Stimulated activated CD4-positive, alpha-beta T cell treated with anti-CD3 and anti-CD28 coated beads, Interleukin-4, amount 100 ng/mL, for 1 hour (primary cell): ENCODE results near the gene GABRG3.

Experiments
- DNase-seq: peaks from one replicate; pipeline ENCODE4 v3.0.0-alpha.2; 2020

GABRG3 gene

DNA sequence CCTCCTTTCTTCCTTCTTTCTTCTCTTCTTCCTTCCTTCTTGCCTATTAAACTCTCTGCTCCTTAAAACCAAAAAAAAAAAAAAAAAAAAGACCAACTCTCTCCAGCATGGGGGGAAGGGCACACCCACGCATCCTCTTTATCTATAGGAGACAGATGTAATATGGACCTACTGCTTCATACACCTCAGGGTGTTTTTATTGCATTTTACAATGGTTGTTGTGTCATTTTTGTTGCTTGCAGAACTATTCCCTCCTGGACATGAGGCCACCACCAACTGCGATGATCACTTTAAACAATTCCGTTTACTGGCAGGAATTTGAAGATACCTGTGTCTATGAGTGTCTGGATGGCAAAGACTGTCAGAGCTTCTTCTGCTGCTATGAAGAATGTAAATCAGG is 561.4 kb downstream of the GABRG3 start:
- no peak for DNase-seq

DNA sequence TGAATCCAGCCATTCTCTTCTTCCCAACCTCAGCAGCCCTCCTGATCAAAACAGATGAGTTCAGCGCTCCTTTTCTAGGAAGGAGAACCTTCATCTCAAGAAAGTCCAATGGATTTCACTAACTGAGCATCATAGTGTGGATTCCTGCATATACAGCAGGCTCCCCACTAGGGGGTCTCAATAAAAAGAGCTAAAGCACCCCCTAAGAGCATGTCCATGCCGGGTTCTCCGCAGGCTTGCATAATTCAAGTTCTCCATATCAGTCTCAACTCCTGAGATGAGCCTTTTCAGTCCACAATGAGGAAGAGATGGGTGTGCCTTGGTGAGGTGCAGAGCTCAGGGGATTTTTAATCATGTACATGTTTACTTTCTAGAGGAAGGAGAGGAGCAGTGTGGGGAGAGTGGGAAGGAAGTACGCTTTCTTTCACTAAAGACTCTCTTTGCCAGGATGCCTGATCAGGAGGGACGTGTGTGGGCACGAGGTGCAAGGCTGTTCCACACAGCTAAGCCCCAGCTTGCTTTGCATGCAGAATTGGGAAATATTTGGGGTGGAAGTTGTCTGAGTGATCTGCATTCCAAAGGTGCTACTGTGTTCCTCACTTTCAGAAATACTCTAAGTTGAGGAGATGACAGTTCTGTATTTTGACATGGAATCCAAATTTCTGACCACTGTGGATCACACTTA is 564.6 kb downstream of the GABRG3 start:
- no peak for DNase-seq

DNA sequence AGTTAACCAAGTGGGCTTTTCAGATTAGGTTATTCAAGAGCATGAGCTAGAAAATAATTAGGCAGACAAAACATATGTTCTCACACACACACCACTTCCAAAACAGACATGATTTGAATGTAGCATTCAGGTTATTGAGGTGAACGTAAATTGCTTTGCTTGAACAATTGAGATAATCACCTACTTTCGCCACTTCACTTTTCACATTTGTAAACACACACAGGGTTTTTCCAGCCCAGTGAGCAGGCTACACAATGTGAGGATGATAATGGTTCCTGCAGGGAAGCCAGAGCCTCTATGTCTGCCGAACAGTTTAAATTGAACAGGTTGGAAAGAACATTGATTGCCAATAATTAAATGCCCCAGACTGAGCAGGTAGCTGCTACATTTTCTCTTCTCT is 567.3 kb downstream of the GABRG3 start:
- DNase-seq: no peak

DNA sequence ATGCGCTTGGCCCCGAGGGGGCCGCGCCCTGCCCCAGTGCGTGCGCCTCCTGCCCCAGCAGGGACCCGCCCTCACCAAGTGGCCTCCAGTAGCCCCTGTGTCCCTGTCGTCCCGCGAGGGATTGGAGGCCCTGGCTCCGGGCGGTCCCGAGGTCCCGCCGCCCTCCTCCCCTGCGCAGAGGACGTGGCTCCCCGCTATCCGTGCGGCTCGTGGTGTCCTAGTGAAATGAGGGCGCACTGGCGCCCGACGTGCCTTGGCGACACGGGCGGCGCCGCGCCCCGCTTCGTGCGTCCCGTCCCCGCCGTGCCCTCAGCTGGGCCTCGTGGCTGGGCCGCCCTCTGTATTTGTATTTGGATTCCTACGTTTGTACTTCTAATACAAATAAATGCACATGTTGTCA is 570.6 kb downstream of the GABRG3 start:
- no peak for DNase-seq

DNA sequence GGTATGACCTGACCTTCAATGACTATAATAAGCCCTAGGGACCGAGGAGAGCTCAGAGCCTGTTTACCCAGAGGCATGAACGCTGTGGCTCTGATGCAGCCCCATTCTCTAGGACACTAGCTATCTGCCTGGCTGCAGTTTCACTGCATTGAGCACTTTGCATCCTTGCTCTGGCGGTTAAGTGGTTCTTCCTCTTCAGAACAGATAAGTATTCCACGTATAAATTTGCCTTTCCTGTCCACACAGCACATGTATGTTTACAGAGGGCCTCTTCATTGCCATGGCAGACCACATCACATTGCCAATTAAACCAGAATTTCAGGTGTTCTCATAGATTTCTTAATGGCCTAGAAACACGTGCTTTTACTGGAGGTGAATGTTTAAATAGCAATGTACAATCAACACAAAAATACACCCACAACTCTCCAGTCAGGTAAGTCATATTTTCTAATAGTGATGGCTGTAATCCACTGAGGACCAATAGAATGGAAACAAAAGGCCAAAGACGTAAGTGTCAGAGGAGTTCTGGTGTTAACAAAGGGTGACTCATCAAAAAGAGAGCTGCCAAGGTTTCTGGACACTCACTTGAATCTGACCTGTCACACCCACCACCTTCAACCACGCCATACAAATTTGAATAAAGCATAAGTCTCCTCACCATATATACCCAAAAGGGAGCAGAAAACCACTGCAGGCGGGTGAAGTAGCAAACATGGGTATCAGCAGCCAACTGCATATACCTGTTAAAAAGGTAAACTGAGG is 574.7 kb downstream of the GABRG3 start:
- DNase-seq: no peak

DNA sequence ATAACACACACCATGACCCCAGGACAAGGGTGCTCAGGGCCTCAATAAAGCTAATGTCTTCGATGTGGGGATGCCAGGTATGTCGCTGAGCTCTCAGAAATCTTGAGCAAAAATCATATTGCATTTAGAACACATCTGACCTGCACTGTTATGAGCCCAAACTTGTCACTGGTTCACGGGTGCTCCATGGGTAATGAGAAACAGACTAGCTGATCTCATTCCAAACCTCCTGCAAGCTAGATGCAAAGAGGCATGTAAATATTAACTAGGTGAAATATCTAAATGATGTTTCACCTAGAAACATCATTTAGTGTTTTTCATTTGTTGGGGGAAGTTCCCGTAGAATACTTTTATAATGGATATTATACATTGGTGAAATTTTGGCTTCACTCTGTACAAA is 578.8 kb downstream of the GABRG3 start:
- no peak for DNase-seq

DNA sequence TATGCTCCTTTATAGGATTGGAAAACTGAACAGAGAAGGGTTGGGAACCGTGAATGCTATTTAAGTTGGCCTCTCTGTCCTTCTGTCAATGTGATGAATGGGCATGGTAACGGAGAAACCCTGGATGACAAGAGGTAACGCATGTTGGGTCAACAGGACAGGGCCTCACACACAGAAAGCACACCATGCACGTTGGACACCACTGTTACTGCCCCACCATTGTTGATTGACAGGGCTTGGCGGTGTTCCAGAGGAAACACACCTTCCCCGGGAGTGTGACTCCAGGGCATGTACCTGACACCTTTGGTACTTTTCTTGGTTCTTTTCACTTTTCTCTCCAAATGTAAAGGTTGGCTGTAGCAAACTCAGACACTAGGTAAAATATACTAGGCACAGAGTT is 579.7 kb downstream of the GABRG3 start:
- no peak for DNase-seq

DNA sequence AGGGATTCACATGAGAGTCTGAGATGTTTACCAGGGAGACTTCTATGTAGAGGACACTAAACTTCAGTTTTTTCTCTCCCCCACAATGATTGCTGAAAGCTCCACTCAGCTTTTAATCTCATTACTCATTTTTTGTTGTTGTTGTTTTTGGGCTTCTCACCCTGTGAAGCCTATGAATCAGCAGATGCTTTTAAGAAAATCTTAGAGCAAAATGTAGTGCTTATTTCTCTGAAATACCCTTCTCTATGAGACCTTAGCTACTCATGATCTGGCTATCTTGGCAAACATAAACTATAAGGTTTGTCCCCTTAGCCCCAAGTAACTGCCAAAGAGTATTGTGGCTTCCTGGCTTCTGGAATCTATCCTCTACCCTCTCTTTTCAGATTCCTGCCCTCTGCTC is 590.8 kb downstream of the GABRG3 start:
- no peak for DNase-seq

DNA sequence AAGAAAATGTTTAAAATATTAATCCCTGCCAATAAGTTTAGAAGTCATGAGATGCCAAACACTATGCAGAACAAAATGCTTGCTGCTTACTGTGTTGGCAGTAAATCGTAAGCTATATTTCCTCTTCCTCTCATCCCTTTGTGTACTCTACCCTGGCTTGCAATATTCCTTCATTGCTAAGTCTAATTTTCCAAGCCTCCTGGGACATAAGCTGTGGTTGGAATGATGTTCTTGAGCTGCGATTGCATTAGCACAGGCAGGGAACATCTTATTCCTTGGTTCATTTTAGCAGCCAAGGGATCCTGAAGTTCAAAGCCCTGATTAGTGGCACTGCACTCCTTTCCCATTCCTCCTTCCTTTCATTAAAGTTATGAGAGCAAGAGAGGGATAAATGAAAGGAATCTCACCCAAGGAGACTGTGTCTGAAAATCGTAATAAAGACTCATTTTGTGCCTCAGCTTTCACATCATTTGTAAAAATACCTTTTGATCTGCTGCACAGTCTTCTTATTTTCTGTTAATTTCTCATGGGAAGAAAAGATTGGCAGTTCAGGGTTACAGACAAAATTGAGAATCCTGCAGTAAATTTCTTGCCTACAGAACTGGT is 592.9 kb downstream of the GABRG3 start:
- DNase-seq: no peak

DNA sequence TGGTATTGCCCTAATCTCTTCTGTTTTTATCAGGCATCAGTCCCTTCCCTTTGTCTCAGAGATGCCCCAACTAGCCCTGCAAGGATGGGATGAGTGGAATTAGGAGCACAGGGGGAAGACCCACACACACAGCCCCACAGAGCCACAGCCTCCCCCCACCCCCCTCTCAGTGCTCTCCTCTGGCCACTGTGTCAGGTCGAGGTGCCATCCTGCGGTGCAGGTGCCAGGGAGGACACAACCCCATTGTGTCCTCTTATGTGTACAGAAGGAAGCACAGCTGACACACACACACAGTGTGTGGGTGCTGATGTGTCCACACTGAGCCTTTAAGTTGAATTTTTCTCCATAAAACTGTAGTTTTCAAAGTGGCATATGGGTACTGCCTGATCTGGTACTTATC is 593.7 kb downstream of the GABRG3 start:
- no peak for DNase-seq

DNA sequence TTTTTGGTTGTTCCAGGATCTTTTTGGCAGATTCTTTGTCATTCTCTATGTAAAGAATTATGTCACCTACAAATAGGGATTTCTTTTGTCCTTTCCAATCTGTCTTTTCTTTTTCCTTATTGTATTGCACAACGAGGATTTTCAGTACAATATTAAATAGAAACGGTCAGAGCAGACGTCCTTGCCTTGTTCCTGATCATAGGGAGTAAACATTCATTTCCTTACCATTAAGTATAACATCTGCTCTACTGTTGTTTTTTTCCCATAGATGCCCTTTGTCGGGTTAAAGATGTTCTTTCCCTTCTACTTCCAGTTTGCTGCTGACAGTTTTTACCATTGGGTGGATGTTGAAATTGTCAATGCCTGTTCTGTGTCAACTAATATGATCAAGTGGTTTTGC is 599.8 kb downstream of the GABRG3 start:
- no peak for DNase-seq

DNA sequence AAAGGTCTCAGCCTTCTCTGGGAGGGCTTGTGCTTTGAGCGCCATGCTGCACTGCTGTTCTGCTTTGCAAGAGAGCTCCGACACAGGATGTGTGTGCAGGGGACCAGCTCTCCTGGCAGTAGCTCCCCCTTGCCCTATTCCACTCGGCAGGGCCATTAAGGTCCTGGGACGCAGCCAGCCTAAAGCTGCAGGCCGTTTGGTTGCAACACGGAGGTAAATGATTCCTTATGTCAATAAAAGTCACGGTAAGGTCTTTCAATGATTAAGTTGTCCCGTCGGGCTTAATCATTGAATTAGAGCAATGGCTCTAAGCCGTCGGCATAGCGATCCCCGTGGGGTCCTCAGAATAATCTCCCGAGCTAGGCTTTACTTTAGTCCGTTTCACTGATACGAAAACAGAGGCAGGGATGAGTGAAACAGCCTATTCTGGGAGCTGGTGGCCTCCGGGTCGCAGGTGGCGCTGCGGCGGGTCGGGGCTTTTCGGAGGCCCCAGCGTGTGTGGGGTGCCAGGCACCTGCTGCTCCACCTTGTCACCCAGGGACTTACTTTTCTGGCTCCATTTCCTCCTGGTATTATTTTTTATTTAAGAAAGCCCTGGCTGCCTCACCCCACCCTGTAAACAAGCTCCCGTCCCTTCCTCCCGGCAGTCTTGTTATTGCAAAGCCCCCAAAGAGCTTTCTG is 603.0 kb downstream of the GABRG3 start:
- no peak for DNase-seq

DNA sequence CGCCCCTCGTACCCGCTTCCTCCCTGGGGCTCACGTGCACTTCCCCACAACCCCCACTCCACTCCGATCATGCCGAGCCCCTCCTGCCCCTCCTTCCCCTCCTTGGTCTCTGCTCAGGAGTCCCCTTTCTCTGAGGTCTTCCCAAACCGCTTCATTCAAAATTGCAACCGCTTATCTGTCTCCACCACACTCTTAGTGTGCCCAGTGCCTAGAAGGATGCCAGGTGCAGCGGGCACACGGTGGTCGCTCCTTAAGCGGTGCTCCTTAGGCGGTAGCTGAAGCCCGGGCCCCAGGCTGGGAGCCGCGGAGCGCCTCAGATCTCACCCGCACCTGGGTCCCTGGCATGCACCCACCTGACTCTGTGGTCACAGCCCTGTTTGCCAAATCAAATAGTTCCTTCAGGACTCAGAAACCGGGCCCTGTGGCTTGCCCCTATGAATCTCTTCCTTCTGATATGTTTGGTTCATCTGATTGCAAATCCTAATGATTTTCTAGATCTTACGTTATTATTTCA is 603.6 kb downstream of the GABRG3 start:
- no peak for DNase-seq

DNA sequence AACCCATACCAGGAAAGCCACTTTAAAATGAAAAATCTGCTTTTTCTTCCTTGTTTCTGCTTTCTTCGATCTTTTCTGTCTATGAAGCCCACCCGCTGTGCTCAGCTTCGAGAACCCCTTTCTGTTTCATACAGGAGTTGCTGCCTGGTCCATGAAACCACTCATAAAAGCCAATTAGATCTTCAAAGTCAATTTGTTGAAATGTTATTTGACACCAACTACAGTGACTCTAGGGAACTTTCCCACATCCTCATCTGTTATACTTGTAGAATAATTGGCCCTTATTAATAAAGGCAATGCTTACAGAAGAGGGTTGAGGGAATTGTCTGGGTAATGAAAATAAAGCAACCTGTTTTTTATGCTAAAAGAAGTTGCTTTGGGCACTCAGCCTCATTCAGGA is 604.5 kb downstream of the GABRG3 start:
- no peak for DNase-seq

DNA sequence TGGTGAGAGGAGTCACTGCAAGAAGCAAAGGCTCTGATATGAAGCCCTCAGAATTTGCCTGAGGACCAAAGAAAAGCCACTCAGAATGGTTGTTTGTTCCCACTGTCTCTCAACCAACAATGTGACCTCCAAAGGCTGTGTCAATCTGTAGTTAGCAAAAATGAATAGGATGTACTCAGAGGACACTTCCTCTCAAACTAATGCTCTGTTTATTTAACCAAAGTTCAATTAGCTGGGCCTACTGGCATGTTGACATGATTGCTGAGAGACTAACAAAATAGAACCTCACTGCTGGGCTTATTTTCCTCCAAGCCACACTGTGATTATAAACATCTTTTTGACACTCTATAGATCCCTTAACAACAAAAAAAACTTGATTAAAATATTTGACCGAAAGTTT is 605.6 kb downstream of the GABRG3 start:
- no peak for DNase-seq

DNA sequence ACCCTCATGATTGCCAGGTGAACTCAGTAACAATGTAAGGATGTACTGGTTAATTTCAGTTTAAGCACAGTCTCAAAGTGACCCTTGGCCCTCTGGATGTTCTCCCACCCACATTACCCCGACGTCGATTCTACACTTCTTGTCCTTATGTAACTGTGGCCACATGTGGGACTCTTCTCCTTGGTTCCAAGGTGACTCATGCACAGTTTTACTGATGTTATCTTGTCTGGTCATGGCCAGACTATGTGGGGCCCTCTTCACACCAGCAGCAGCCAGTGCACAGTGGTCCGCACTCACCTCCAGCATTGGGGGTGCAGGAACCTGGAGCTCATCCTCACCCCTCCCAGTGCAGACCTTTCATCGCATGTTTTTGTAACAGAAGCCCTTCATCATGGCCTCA is 608.8 kb downstream of the GABRG3 start:
- DNase-seq: no peak

DNA sequence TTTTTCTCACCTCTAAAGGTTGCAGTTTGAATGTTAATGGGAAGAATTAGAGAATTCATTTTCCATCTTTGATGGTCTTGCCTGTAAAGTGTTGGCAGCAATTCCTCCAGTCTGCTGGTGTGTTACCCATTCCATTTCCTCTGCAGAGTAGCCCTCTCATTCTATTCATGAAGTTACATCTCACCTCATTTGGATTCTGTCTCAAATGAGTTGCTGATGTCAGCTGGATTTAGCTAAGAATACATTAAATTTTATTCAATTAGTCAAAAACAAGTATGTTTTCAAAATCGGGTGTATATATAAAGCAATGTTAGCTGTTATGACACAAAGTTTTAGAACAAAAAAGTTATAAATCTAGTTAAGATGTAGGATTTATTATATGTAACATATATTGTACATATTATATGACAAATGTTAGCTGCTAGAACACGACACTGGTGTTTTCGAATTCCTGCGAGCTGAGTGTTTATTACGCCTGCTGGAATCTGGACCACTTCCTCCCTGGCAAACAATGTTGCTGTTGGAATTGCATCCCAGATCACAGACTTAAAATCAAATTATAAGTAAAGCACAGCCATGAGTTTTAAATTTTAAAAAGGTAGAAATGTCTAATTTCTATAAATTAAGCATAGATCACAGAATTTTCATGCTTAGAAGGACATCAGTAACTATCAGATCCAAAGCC is 611.9 kb downstream of the GABRG3 start:
- no peak for DNase-seq

DNA sequence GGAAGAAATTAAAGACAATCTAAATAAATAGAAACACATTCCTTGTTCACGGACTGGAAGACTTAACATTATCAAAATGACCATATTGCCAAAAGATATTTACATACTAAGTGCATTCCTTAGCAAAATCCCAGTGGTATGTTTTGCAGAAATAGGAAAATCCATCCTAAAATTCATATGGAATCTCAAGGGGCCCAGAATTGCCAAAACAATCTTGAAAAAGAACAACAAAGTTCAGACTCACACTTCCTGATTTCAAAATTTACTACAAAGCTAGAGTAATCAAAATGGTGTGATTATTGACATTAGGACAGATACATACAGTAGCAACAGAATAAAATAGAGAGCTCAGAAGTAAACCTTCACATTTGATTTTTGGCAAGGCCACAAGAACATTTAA is 612.7 kb downstream of the GABRG3 start:
- DNase-seq: no peak

DNA sequence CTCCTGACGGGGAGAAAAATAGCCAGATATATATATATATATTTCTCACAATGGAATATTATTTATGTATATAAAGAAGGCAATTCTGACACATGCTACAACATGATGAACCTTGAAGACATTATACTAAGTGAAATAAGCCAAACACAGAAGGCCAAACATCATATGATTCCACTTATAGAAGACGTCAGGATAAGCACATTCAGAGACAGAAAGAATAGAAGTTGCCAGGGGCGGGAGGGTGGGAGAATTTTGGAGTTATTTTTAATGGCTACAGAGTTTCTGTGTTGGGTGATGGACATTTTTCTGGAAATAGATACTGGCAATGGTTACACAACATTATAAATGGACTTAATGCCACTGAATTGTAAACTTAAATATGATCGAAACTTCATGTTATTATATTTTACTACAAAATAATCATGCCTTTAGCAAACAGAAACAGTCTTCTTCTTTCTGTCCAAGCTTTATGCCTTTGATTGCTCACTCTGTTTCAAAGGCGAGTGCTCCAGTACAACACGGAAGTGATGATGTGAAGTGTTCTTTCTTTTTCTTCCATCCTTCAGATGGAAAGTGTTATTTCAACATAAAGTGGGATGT is 614.2 kb downstream of the GABRG3 start:
- no peak for DNase-seq

DNA sequence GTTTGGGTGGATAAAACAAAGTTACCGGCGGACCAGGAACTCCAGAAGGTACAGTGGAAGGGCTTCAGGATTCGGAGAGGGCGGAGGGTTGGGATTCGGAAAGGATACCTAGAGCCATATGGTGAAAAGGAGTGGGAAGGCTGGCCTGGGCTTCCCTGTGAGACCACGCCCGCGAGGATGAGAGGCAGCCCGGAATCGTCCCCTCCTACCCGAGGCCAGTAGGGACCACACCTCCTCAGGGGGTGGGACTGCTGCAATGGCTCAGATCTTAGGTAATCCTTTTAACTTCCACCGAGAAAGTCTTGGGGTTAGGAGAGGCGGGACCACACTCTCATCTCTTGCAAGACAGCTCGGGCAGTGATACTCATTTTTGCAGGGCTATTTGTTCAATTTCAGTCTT is 616.8 kb downstream of the GABRG3 start:
- no peak for DNase-seq

DNA sequence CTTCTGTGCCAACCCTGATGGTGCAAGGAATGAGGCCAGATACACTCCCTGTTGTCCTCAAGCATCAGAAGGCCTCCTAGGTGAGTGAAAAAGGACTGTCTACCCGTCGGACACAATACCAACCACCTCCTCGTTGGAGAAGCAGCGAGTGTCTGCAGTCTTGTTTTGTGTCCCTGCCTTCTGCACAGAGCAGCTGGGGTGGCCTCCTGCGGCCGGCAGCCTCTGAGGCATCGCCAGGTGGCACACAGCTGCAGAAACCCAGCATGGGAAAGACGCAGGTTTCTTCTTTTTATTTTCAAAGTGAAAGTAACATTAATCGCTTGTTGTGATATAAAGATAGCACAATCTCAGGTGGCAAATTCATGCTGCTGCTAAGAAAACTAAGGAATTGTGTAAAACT is 618.3 kb downstream of the GABRG3 start:
- no peak for DNase-seq

DNA sequence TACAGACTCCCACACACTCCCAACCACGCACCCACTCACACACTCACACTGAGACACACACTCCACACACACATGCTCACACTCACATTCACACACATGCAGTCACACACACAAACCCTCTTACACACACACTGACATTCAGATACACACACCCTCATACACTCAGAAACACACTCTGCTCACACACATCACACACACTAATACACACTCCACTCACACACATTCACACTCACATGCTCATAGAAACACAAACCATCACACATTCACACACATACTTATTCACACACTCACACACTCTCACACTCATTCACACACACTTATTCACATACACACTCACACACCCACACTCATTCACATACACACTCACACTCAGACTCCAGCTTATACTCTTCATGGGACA is 618.8 kb downstream of the GABRG3 start:
- DNase-seq: no peak
